ENCODE results near the gene CYSTM1. TPM values are rescaled to one million over a fixed set of nuclear protein-coding genes. Genes with fewer than 3 reads are reported as not detected.

The CYSTM1 gene
- total RNA-seq, 1 donor from 2014 or later = 51.6 TPM

DNA sequence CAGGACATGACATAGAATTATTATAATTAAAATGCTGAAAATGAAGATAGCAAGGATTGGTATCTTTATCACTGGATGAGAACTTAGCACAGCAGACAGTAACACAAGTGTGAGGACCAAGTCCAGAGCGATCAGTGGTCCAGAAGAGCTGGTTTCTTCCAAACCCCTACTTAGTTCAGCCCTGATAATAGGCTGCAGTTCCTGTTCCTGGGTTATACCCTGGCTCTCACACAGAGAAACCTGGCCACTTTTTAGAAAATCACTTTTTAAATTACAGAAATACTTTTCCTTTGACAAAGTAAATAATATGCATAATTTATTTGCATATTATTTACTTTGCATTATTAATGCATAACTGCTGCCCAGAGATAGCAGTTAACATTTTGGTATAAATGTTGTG lies 40.3 kb downstream of the CYSTM1 start:
- no peak for DNase-seq (ENCODE audit: extremely low spot score in 2 of 2)
- intact Hi-C loops (cut with DNase I) = no loop called here
- TF ChIP-seq POLR2A (IDR thresholded peaks at IDR 0.05) = no peak
- TF ChIP-seq POLR2AphosphoS5 (IDR thresholded peaks at IDR 0.05; ENCODE audit: insufficient read depth in 1 of 2, low read depth in 1 of 2) = no peak
- TF ChIP-seq, protein P1, sequence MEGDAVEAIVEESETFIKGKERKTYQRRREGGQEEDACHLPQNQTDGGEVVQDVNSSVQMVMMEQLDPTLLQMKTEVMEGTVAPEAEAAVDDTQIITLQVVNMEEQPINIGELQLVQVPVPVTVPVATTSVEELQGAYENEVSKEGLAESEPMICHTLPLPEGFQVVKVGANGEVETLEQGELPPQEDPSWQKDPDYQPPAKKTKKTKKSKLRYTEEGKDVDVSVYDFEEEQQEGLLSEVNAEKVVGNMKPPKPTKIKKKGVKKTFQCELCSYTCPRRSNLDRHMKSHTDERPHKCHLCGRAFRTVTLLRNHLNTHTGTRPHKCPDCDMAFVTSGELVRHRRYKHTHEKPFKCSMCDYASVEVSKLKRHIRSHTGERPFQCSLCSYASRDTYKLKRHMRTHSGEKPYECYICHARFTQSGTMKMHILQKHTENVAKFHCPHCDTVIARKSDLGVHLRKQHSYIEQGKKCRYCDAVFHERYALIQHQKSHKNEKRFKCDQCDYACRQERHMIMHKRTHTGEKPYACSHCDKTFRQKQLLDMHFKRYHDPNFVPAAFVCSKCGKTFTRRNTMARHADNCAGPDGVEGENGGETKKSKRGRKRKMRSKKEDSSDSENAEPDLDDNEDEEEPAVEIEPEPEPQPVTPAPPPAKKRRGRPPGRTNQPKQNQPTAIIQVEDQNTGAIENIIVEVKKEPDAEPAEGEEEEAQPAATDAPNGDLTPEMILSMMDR (IDR thresholded peaks at IDR 0.05) = no peak
- Histone ChIP-seq H3K4me3 (no peak overlapping the region), H3K4me1 (no peaks in the 10 kb centered on the region), H3K36me3 (no peaks in the 10 kb centered on the region), H3K9me3 (no peaks in the 10 kb centered on the region), H3K27me3 (no peaks in the 10 kb centered on the region), H3K27ac (no peak overlapping the region)

DNA sequence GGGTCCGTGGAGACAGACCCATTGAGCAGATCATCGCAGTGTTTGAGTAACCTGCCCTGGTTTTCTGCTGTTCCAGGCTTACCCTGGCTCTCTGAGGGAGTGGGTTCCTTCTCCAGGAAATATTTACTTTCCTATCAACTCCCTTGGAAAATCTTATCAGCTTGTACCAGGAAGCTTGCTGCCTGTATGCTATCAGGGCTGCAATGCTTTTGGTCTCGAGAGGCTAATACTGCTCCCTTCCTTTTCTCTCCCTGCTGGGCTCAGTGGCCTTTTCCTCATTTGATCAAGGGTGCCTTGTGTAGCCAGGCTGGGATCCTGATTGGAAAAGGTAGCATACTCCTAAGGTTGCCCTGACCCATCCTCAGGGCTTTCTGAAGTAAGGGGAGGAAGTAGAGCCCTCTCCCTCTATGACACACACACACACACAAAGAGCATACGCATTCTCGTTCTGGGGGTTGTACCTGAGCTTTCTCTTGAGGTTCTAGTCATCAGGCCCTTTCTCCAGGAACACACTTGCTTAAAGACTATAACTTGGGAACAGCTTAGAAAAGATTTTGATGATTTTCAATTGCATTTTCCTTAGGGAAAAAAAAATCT lies 41.6 kb downstream of the CYSTM1 start:
- TF ChIP-seq POLR2A (IDR thresholded peaks at IDR 0.05) (no peak), POLR2AphosphoS5 (IDR thresholded peaks at IDR 0.05; ENCODE audit: insufficient read depth in 1 of 2, low read depth in 1 of 2) (no peak)
- TF ChIP-seq, protein P1 (IDR thresholded peaks at IDR 0.05) = no peak
- Histone ChIP-seq H3K27me3 (no peaks in the 10 kb centered on the region), H3K4me3 (no peak overlapping the region), H3K36me3 (no peaks in the 10 kb centered on the region), H3K9me3 (no peaks in the 10 kb centered on the region), H3K4me1 (no peaks in the 10 kb centered on the region), H3K27ac (no peak overlapping the region)
- intact Hi-C loops (cut with DNase I) = no loop called here
- no peak for DNase-seq (ENCODE audit: extremely low spot score in 2 of 2)

DNA sequence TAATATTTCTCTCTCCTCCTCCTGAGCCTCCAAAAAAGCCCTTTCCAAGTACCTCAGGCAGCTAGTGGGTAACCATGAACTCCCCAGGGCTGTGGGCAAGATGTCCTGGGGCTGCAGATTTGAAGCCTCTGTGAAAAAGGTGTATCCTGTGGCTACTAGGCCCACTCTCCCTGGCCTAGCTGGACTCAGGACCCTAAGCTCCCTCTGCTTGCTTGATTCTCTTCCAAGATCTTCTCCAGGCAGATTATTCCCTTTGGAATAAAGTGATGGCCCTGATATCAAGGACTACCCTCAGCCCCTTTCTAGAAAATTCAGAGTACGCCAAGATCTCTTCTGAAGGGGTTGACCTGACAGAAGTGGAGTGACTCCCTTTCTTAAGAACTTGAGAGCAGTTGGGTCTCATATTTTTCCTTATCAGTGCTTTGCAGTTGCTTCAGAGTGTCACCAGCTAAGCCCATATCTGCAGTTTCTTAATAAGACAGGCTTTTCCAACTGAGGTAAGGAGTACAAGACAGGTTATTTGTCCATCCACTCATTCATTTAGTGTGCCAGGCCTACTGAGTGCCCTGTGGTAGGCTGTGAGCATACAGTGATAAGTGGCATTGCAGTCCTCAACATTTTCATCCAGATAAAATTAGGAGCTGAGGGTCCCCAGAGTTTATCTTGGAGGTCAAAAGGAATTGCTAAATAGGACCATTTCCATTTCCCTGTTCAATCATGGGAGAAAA lies 42.5 kb downstream of the CYSTM1 start:
- no peak overlapping the region for H3K27ac ChIP-seq
- H3K4me3 ChIP-seq = no peak overlapping the region
- no peaks in the 10 kb centered on the region for H3K9me3 ChIP-seq
- DNase-seq (ENCODE audit: extremely low spot score in 2 of 2) = no peak
- no peaks in the 10 kb centered on the region for H3K36me3 ChIP-seq
- no peaks in the 10 kb centered on the region for H3K4me1 ChIP-seq
- no peak for TF ChIP-seq POLR2A (IDR thresholded peaks at IDR 0.05)
- TF ChIP-seq, protein P1 (IDR thresholded peaks at IDR 0.05) = no peak
- intact Hi-C loops (cut with DNase I) = no loop called here
- no peaks in the 10 kb centered on the region for H3K27me3 ChIP-seq

DNA sequence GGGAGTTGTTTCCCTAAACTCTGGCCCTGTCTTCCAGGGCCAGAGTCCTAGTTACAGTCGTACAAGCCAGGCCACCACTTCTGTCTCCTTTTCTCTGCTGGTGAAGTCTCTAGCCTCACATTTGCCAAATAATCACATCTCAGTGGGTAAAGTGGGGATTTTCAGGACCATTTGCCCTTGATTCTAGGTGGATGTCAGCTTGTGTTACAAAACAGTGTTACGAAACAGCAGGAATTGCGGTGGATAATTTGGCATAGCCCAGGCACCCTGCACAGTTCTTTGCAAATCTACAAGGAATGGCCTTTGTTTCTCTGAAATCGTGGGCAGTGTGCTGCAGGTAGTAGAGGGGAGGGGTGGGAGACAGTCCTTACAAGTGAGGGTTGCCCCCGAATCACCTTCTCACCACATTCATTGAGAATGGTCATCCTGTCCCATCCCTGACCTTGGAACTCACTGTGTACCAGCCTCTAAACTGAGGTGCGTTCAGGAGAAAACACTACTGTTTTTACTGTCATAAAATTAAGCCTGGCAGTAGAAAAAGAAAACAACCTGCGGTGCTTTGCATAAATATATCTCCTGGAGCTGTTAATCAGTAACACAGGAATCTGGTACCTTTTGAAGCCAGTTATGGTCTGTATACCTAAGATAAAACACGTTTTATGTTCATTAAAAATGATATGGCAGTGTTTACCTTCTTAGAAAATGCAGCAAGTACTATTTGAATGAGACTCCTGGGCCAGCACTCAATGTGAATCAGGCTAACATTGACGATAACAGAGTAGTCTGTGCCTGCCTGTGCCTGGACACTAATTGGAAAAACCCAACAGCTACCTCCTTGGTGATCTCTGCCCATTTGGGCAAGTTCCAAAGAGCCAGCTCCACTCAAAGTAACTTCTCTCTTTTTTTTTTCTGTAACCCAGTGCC lies 44.3 kb downstream of the CYSTM1 start:
- intact Hi-C loops (cut with DNase I) = no loop called here
- DNase-seq (ENCODE audit: extremely low spot score in 2 of 2) = no peak
- peaks cover 7% of the 10 kb centered on the region for H3K4me1 ChIP-seq
- no peak overlapping the region for H3K27ac ChIP-seq
- TF ChIP-seq POLR2AphosphoS5 (IDR thresholded peaks at IDR 0.05; ENCODE audit: insufficient read depth in 1 of 2, low read depth in 1 of 2) (no peak), POLR2A (IDR thresholded peaks at IDR 0.05) (no peak)
- TF ChIP-seq, protein P1 (IDR thresholded peaks at IDR 0.05) = no peak
- H3K36me3 ChIP-seq = no peaks in the 10 kb centered on the region
- H3K4me3 ChIP-seq = no peak overlapping the region
- H3K9me3 ChIP-seq = no peaks in the 10 kb centered on the region
- H3K27me3 ChIP-seq = no peaks in the 10 kb centered on the region
